Liver (tissue), 9 donors: ENCODE measurements around the gene NLRP10. TPM values are rescaled to one million over a fixed set of nuclear protein-coding genes. Genes with fewer than 3 reads are reported as not detected.

ENCODE experiments used
- DNase-seq: peaks from one replicate; pipeline ENCODE4 v3.0.0-alpha.2; 2017; ENCODE audit warnings: low spot score
- H3K27ac ChIP-seq, 2 donors: one replicate each; pipeline ENCODE4 v1.7.0; 2013; ENCODE audit warnings: inconsistent platforms in 2 of 2, low read length in 2 of 2, control low read depth in 1 of 2, low read depth in 1 of 2, mild to moderate bottlenecking in 1 of 2
- H3K27me3 ChIP-seq, 4 donors: one replicate each; pipeline versions ENCODE4 v1.6.1 to v1.7.0; 2013; ENCODE audit warnings: low read length in 3 of 4, inconsistent platforms in 1 of 4, mild to moderate bottlenecking in 1 of 4, moderate library complexity in 1 of 4; ENCODE audit not compliant: control insufficient read depth in 4 of 4, insufficient read depth in 4 of 4
- H3K36me3 ChIP-seq, 4 donors: one replicate each; pipeline versions ENCODE4 v1.6.1 to v1.7.0; 2013; ENCODE audit warnings: low read length in 3 of 4, mild to moderate bottlenecking in 3 of 4, low read depth in 1 of 4, moderate library complexity in 1 of 4; ENCODE audit not compliant: control insufficient read depth in 4 of 4, insufficient read depth in 3 of 4
- H3K4me1 ChIP-seq, 4 donors: one replicate each; pipeline versions ENCODE4 v1.6.1 to v1.7.0; 2013; ENCODE audit warnings: low read length in 3 of 4, mild to moderate bottlenecking in 3 of 4, moderate library complexity in 1 of 4; ENCODE audit not compliant: control insufficient read depth in 4 of 4, insufficient read depth in 4 of 4
- H3K4me3 ChIP-seq, 3 donors: one replicate each; pipeline versions ENCODE4 v1.6.1 to v1.7.0; 2013; ENCODE audit warnings: low read length in 3 of 3, control low read depth in 1 of 3, low read depth in 1 of 3, mild to moderate bottlenecking in 1 of 3
- H3K9ac ChIP-seq, 2 donors: one replicate each; pipeline ENCODE4 v1.7.0; 2013; ENCODE audit warnings: low read length in 2 of 2, mild to moderate bottlenecking in 2 of 2, moderate library complexity in 2 of 2, control low read depth in 1 of 2, low read depth in 1 of 2
- H3K9me3 ChIP-seq, 4 donors: one replicate each; pipeline versions ENCODE4 v1.6.1 to v1.7.0; 2013; ENCODE audit warnings: low read length in 3 of 4; ENCODE audit not compliant: control insufficient read depth in 4 of 4
- EGR1 ChIP-seq, 2 donors: IDR thresholded peaks; 2 replicates each; pipeline ENCODE4 v1.6.1; 2016 to 2018; ENCODE audit warnings: antibody characterized with exemption in 2 of 2, low read depth in 2 of 2
- FOXA1 ChIP-seq: IDR thresholded peaks from 2 replicates; pipeline ENCODE4 v1.6.1; 2016; ENCODE audit warnings: antibody characterized with exemption
- FOXA2 ChIP-seq: IDR thresholded peaks from 2 replicates; pipeline ENCODE4 v1.6.1; 2016; ENCODE audit warnings: antibody characterized with exemption
- GABPA ChIP-seq, 2 donors: IDR thresholded peaks in 1 of 2; conservative IDR thresholded peaks in 1 of 2; 2 replicates each; pipeline ENCODE4 v1.6.1; 2016; ENCODE audit warnings: antibody characterized with exemption in 2 of 2, mild to moderate bottlenecking in 1 of 2, moderate library complexity in 1 of 2
- HNF4A ChIP-seq, 2 donors: conservative IDR thresholded peaks; 2 replicates each; pipeline ENCODE4 v1.6.1; 2016; ENCODE audit warnings: antibody characterized with exemption in 2 of 2, mild to moderate bottlenecking in 2 of 2
- HNF4G ChIP-seq: IDR thresholded peaks from 2 replicates; pipeline ENCODE4 v1.6.1; 2016; ENCODE audit warnings: antibody characterized with exemption
- JUND ChIP-seq, 2 donors: IDR thresholded peaks; 2 replicates each; pipeline ENCODE4 v1.6.1; 2016; ENCODE audit warnings: antibody characterized with exemption in 2 of 2
- NR2F2 ChIP-seq: IDR thresholded peaks from 2 replicates; pipeline ENCODE4 v1.6.1; 2016; ENCODE audit warnings: antibody characterized with exemption
- RAD21 ChIP-seq, 2 donors: IDR thresholded peaks; 2 replicates each; pipeline ENCODE4 v1.6.1; 2016; ENCODE audit warnings: antibody characterized with exemption in 2 of 2, mild to moderate bottlenecking in 2 of 2
- RXRA ChIP-seq, 2 donors: IDR thresholded peaks; 2 replicates each; pipeline ENCODE4 v1.6.1; 2017 to 2018; ENCODE audit warnings: antibody characterized with exemption in 2 of 2, mild to moderate bottlenecking in 1 of 2
- SP1 ChIP-seq: IDR thresholded peaks from 2 replicates; pipeline ENCODE4 v1.6.1; 2018; ENCODE audit warnings: antibody characterized with exemption, mild to moderate bottlenecking
- TAF1 ChIP-seq: conservative IDR thresholded peaks from 2 replicates; pipeline ENCODE4 v1.6.1; 2016; ENCODE audit warnings: antibody characterized with exemption, mild to moderate bottlenecking
- YY1 ChIP-seq: IDR thresholded peaks from 2 replicates; pipeline ENCODE4 v1.6.1; 2016; ENCODE audit warnings: antibody characterized with exemption, mild to moderate bottlenecking
- WGBS: extraction: QIAGEN DNeasy Blood & Tissue Kit; methylation state at CpG from one replicate; pipeline ENCODE4 v1.1.7; 2013; 5-methylcytosine and 5-hydroxymethylcytosine counted together
- polyA plus RNA-seq, 2 donors: library from polyadenylated mRNA; stranded (reverse) in 1 of 2; unstranded in 1 of 2; fragments of 200-250 nt in 1 of 2; fragments of >200 nt in 1 of 2; fragmentation: Nextera tagmentation in 1 of 2; extraction: Ambion mirVana in 1 of 2; gene quantifications; one replicate each; pipeline versions ENCODE4 v1.2.1 to v1.2.3, GENCODE V29; 2013 to 2015
- total RNA-seq, 2 donors: library from RNA; depleted of rRNA; stranded (reverse); fragments of >200 nt; gene quantifications; one replicate each; pipeline ENCODE4 v1.2.3, GENCODE V29; 2014
- TF ChIP-seq, protein P1 (sequence below): fragments of 150-350 bp; IDR thresholded peaks from 2 replicates; pipeline ENCODE4 v1.5.1; 2017; ENCODE audit warnings: improper control_type of control experiment, low read depth, low read length; ENCODE audit not compliant: missing input control
- TF ChIP-seq, protein P2 (sequence below): IDR thresholded peaks from 2 replicates; pipeline ENCODE4 v1.6.1; 2016; ENCODE audit warnings: antibody characterized with exemption, mild to moderate bottlenecking
- TF ChIP-seq, protein P3 (sequence below): IDR thresholded peaks from 2 replicates; pipeline ENCODE4 v1.6.1; 2016; ENCODE audit warnings: antibody characterized with exemption
- TF ChIP-seq, protein P4 (sequence below): IDR thresholded peaks from 2 replicates; pipeline ENCODE4 v1.6.1; 2016; ENCODE audit warnings: antibody characterized with exemption
- TF ChIP-seq, protein P5 (sequence below): IDR thresholded peaks from 2 replicates; pipeline ENCODE4 v1.6.1; 2016; ENCODE audit warnings: antibody characterized with exemption
- donor health status: healthy.
- donor health status: healthy.
- donor health status: healthy.
- donor health status: healthy.
- donor health status: healthy.

NLRP10 gene
- total and polyA plus RNA-seq, 4 donors = not detected

DNA sequence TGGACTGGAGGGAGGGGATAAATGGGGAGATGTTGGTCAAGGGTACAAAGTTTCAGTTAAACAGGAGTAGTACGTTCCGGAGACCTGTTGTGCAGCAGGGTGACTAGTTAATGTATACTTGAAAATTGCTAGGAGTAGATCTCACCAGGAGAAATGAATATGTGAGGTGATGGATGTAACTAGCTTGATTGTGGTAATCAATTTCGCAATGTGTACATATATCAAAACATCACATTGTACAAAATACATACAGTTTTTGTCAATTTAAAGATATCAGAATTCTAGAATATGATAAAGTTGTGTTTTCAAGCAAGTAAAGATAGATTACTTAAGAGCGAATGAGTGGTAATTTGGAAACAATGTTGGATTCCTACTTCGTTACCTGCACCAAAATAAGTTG is 35.1 kb upstream of the NLRP10 start (continued):
- TF ChIP-seq, protein P1, sequence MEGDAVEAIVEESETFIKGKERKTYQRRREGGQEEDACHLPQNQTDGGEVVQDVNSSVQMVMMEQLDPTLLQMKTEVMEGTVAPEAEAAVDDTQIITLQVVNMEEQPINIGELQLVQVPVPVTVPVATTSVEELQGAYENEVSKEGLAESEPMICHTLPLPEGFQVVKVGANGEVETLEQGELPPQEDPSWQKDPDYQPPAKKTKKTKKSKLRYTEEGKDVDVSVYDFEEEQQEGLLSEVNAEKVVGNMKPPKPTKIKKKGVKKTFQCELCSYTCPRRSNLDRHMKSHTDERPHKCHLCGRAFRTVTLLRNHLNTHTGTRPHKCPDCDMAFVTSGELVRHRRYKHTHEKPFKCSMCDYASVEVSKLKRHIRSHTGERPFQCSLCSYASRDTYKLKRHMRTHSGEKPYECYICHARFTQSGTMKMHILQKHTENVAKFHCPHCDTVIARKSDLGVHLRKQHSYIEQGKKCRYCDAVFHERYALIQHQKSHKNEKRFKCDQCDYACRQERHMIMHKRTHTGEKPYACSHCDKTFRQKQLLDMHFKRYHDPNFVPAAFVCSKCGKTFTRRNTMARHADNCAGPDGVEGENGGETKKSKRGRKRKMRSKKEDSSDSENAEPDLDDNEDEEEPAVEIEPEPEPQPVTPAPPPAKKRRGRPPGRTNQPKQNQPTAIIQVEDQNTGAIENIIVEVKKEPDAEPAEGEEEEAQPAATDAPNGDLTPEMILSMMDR = no peak
- TF ChIP-seq RAD21 (IDR thresholded peaks at IDR 0.05) (no peak), TAF1 (no peak)

DNA sequence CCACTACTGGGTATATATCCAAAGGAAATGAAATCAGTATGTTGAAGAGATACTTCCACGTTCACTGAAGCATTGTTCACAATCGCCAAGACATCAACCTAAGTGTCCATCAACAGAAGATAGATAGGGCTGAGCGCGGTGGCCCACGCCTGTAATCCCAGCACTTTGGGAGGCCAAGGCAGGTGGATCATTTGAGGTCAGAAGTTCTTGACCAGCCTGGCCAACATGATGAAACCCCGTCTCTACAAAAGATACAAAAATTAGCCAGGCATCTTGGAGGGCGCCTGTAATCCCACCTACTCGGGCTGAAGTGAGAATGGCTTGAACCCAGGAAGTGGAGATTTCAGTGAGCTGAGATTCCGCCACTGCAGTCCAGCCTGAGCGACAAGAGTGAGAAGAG is 34.5 kb upstream of the NLRP10 start:
- no peak for DNase-seq
- no peak for TF ChIP-seq FOXA1
- no peak for TF ChIP-seq RXRA (IDR thresholded peaks at IDR 0.05)
- TF ChIP-seq NR2F2 = no peak
- TF ChIP-seq EGR1 (IDR thresholded peaks at IDR 0.05; ENCODE audit: low read depth in 2 of 2) = no peak
- TF ChIP-seq HNF4A (conservative IDR thresholded peaks at IDR 0.05) = no peak
- TF ChIP-seq, protein P2, sequence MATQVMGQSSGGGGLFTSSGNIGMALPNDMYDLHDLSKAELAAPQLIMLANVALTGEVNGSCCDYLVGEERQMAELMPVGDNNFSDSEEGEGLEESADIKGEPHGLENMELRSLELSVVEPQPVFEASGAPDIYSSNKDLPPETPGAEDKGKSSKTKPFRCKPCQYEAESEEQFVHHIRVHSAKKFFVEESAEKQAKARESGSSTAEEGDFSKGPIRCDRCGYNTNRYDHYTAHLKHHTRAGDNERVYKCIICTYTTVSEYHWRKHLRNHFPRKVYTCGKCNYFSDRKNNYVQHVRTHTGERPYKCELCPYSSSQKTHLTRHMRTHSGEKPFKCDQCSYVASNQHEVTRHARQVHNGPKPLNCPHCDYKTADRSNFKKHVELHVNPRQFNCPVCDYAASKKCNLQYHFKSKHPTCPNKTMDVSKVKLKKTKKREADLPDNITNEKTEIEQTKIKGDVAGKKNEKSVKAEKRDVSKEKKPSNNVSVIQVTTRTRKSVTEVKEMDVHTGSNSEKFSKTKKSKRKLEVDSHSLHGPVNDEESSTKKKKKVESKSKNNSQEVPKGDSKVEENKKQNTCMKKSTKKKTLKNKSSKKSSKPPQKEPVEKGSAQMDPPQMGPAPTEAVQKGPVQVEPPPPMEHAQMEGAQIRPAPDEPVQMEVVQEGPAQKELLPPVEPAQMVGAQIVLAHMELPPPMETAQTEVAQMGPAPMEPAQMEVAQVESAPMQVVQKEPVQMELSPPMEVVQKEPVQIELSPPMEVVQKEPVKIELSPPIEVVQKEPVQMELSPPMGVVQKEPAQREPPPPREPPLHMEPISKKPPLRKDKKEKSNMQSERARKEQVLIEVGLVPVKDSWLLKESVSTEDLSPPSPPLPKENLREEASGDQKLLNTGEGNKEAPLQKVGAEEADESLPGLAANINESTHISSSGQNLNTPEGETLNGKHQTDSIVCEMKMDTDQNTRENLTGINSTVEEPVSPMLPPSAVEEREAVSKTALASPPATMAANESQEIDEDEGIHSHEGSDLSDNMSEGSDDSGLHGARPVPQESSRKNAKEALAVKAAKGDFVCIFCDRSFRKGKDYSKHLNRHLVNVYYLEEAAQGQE = no peak
- TF ChIP-seq YY1 = no peak
- TF ChIP-seq, protein P3, sequence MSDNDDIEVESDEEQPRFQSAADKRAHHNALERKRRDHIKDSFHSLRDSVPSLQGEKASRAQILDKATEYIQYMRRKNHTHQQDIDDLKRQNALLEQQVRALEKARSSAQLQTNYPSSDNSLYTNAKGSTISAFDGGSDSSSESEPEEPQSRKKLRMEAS = no peak
- no peak for TF ChIP-seq TAF1
- TF ChIP-seq HNF4G = no peak
- no peak for TF ChIP-seq JUND (IDR thresholded peaks at IDR 0.05)
- TF ChIP-seq RAD21 (IDR thresholded peaks at IDR 0.05) = no peak
- TF ChIP-seq SP1 = no peak
- TF ChIP-seq GABPA (IDR thresholded peaks at IDR 0.05 in 1 of 2, conservative IDR thresholded peaks at IDR 0.05 in 1 of 2) = no peak
- TF ChIP-seq, protein P4, sequence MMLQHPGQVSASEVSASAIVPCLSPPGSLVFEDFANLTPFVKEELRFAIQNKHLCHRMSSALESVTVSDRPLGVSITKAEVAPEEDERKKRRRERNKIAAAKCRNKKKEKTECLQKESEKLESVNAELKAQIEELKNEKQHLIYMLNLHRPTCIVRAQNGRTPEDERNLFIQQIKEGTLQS = no peak
- TF ChIP-seq FOXA2 = no peak
- TF ChIP-seq, protein P1 = no peak
- TF ChIP-seq, protein P5, sequence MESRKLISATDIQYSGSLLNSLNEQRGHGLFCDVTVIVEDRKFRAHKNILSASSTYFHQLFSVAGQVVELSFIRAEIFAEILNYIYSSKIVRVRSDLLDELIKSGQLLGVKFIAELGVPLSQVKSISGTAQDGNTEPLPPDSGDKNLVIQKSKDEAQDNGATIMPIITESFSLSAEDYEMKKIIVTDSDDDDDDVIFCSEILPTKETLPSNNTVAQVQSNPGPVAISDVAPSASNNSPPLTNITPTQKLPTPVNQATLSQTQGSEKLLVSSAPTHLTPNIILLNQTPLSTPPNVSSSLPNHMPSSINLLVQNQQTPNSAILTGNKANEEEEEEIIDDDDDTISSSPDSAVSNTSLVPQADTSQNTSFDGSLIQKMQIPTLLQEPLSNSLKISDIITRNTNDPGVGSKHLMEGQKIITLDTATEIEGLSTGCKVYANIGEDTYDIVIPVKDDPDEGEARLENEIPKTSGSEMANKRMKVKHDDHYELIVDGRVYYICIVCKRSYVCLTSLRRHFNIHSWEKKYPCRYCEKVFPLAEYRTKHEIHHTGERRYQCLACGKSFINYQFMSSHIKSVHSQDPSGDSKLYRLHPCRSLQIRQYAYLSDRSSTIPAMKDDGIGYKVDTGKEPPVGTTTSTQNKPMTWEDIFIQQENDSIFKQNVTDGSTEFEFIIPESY = no peak
- Histone ChIP-seq H3K9me3 (no peaks in the 10 kb centered on the region), H3K4me1 (no peaks in the 10 kb centered on the region), H3K27me3 (no peaks in the 10 kb centered on the region), H3K4me3 (no peak overlapping the region), H3K9ac (no peak overlapping the region), H3K27ac (no peak overlapping the region), H3K36me3 (peaks cover 8 to 38% (median 36%) of the 10 kb centered on the region in 4 donors)
- WGBS = 95% methylated on average over 10 of the region's 10 CpGs
